Stimulated activated CD4-positive, alpha-beta T cell treated with anti-CD3 and anti-CD28 coated beads, Interleukin-1b, Interleukin-23, amount 100 ng/mL, for 4 hours (primary cell): Measurements from ENCODE around the gene LGI1.
"Not testable (repeated sequence)": the region's sequence is repeated elsewhere in the genome, so short reads cannot be mapped to it uniquely, and the experiment has no call there.

Source experiments
- DNase-seq, 2 donors: peaks; one replicate each; pipeline ENCODE4 v3.0.0-alpha.2; 2020; ENCODE audit warnings: low read depth in 2 of 2

The LGI1 gene

GRCh38 chr10:93806903-93807302 is 49.2 kb downstream of the LGI1 start:
- no peak for DNase-seq

- no peak for DNase-seq
Measured at GRCh38 chr10:93807371-93807770, 49.6 kb downstream of the LGI1 start.

- DNase-seq: no peak
Measured at GRCh38 chr10:93812659-93813338, 55.1 kb downstream of the LGI1 start.

- DNase-seq: peak; percentile 8 to 37
Measured at GRCh38 chr10:93813507-93814465, 56.0 kb downstream of the LGI1 start.

- DNase-seq: no peak
Measured at GRCh38 chr10:93815304-93816096, 57.8 kb downstream of the LGI1 start.

GRCh38 chr10:93816123-93816747 is 58.5 kb downstream of the LGI1 start:
- DNase-seq: peak in 1 of 2 donors; percentile 25

GRCh38 chr10:93818086-93818485 is 60.4 kb downstream of the LGI1 start:
- DNase-seq: no peak

GRCh38 chr10:93819520-93819919 is 61.8 kb downstream of the LGI1 start:
- no peak for DNase-seq

- DNase-seq: no peak
Measured at GRCh38 chr10:93820434-93820833, 62.7 kb downstream of the LGI1 start.

GRCh38 chr10:93821051-93821772 is 63.5 kb downstream of the LGI1 start:
- no peak for DNase-seq

GRCh38 chr10:93826355-93826754 is 68.6 kb downstream of the LGI1 start:
- DNase-seq: no peak

- no peak for DNase-seq
Measured at GRCh38 chr10:93827056-93827804, 69.5 kb downstream of the LGI1 start.

GRCh38 chr10:93831065-93831464 is 73.3 kb downstream of the LGI1 start:
- not testable (repeated sequence) for DNase-seq

GRCh38 chr10:93835770-93836169 is 78.0 kb downstream of the LGI1 start:
- DNase-seq: no peak

- no peak for DNase-seq
Measured at GRCh38 chr10:93837822-93838221, 80.1 kb downstream of the LGI1 start.

- no peak for DNase-seq
Measured at GRCh38 chr10:93838278-93838677, 80.5 kb downstream of the LGI1 start.

GRCh38 chr10:93841961-93842360 is 84.2 kb downstream of the LGI1 start:
- no peak for DNase-seq

GRCh38 chr10:93844979-93845626 is 87.4 kb downstream of the LGI1 start:
- no peak for DNase-seq
